ENCODE results near the gene TOMT. TPM values are rescaled to one million over a fixed set of nuclear protein-coding genes. Genes with fewer than 3 reads are reported as not detected.

TOMT gene
- total and polyA plus RNA-seq, 2 of the 13 experiments (the other 11 are each of a cell fraction or from before 2014, with no cell fraction given), result not detected

DNA sequence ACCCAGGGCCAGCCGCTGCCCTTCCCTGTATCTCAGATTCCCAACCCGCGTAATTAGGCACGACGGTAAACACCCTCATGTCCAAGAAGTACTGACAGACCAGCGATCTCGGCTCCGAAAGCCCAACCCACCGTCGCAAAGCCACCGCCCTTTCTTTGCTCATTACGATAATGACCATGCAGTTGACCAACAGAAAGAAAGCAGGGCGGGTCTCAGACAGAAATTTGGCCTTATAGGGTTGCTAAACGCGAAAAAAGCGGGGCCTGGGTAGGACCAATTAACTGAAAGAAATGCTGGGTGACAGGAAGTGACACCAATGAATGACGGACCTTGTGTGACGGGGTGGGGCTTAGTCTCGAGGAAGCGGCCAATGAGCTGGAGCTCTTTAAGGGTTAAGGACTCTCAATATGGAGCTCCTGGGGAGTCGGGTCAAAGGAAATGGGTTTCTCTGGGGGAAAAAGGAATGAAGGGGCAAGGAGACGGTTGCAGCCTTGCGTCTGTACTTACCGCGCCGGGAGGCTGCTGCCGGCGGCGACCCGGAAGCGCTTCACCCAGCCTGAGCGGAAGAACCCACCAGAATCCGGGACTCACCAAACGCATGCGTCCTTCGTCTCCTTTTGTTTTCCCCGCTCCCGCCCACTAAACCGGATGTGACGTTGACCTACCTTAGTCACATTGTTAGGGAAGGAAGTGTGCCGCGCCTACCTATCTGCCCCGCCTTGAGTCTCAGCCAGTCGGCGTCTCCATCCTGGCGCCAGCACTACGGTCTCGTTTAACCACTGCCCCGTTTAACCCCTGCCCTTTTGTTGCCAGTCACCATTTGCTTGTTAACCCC, 6.6 kb downstream of the TOMT start, which contains the start of gene ANAPC15 (continued):
- TF ChIP-seq, protein P1, sequence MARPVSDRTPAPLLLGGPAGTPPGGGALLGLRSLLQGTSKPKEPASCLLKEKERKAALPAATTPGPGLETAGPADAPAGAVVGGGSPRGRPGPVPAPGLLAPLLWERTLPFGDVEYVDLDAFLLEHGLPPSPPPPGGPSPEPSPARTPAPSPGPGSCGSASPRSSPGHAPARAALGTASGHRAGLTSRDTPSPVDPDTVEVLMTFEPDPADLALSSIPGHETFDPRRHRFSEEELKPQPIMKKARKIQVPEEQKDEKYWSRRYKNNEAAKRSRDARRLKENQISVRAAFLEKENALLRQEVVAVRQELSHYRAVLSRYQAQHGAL (CRISPR knock-in tag; IDR thresholded peaks at IDR 0.05; ENCODE audit: not compliant biosample characterization), result no peak
- no peak for TF ChIP-seq ZNF558 (CRISPR knock-in tag; IDR thresholded peaks at IDR 0.05; ENCODE audit: borderline replicate concordance)
- TF ChIP-seq ZNF607 (CRISPR knock-in tag; IDR thresholded peaks at IDR 0.05; ENCODE audit: borderline replicate concordance), result no peak
- TF ChIP-seq, protein P2, sequence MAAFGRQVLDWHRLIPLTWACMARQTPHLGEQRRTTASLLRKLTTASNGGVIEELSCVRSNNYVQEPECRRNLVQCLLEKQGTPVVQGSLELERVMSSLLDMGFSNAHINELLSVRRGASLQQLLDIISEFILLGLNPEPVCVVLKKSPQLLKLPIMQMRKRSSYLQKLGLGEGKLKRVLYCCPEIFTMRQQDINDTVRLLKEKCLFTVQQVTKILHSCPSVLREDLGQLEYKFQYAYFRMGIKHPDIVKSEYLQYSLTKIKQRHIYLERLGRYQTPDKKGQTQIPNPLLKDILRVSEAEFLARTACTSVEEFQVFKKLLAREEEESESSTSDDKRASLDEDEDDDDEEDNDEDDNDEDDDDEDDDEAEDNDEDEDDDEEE (CRISPR knock-in tag; IDR thresholded peaks at IDR 0.05), result no peak
- TF ChIP-seq, protein P3, sequence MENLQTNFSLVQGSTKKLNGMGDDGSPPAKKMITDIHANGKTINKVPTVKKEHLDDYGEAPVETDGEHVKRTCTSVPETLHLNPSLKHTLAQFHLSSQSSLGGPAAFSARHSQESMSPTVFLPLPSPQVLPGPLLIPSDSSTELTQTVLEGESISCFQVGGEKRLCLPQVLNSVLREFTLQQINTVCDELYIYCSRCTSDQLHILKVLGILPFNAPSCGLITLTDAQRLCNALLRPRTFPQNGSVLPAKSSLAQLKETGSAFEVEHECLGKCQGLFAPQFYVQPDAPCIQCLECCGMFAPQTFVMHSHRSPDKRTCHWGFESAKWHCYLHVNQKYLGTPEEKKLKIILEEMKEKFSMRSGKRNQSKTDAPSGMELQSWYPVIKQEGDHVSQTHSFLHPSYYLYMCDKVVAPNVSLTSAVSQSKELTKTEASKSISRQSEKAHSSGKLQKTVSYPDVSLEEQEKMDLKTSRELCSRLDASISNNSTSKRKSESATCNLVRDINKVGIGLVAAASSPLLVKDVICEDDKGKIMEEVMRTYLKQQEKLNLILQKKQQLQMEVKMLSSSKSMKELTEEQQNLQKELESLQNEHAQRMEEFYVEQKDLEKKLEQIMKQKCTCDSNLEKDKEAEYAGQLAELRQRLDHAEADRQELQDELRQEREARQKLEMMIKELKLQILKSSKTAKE (CRISPR knock-in tag; IDR thresholded peaks at IDR 0.05; ENCODE audit: borderline replicate concordance), result no peak
- no peak for TF ChIP-seq HNRNPH1 (optimal IDR thresholded peaks at IDR 0.05; ENCODE audit: low read depth, low read length)
- no peak for TF ChIP-seq FLYWCH1 (CRISPR knock-in tag; IDR thresholded peaks at IDR 0.05)
- peak; percentile 79; the same call in 1 of the 2 replicates for TF ChIP-seq NFKBIZ (CRISPR knock-in tag; IDR thresholded peaks at IDR 0.05)
- TF ChIP-seq SALL1 (CRISPR knock-in tag; IDR thresholded peaks at IDR 0.05), result peak; percentile 55
- peak; percentile 59; the same call in 1 of the 2 replicates for TF ChIP-seq ETV5 (CRISPR knock-in tag; IDR thresholded peaks at IDR 0.05; ENCODE audit: borderline replicate concordance)
- TF ChIP-seq NRL (CRISPR knock-in tag; IDR thresholded peaks at IDR 0.05; ENCODE audit: borderline replicate concordance), result no peak
- TF ChIP-seq, protein P4, sequence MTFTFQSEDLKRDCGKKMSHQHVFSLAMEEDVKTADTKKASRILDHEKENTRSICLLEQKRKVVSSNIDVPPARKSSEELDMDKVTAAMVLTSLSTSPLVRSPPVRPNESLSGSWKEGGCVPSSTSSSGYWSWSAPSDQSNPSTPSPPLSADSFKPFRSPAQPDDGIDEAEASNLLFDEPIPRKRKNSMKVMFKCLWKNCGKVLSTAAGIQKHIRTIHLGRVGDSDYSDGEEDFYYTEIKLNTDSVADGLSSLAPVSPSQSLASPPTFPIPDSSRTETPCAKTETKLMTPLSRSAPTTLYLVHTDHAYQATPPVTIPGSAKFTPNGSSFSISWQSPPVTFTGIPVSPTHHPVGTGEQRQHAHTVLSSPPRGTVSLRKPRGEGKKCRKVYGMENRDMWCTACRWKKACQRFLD (CRISPR knock-in tag; IDR thresholded peaks at IDR 0.05; ENCODE audit: borderline replicate concordance), result no peak
- peak; percentile 86 for TF ChIP-seq ATF1 (CRISPR knock-in tag; IDR thresholded peaks at IDR 0.05)
- 0 out of 2 replicates have a peak, but pooled peaks have one; percentile 15 for TF ChIP-seq REPIN1 (CRISPR knock-in tag; IDR thresholded peaks at IDR 0.05; ENCODE audit: borderline replicate concordance, low read depth)
- TF ChIP-seq, protein P5, sequence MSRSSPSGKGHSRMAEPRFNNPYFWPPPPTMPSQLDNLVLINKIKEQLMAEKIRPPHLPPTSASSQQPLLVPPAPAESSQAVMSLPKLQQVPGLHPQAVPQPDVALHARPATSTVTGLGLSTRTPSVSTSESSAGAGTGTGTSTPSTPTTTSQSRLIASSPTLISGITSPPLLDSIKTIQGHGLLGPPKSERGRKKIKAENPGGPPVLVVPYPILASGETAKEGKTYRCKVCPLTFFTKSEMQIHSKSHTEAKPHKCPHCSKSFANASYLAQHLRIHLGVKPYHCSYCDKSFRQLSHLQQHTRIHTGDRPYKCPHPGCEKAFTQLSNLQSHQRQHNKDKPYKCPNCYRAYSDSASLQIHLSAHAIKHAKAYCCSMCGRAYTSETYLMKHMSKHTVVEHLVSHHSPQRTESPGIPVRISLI (CRISPR knock-in tag; IDR thresholded peaks at IDR 0.05; ENCODE audit: borderline replicate concordance), result peak; percentile 24; the same call in 1 of the 2 replicates
- no peak for TF ChIP-seq RBM39 (IDR thresholded peaks at IDR 0.05; ENCODE audit: low read depth, low read length, poor library complexity, severe bottlenecking)
- TF ChIP-seq ZFP37 (CRISPR knock-in tag; IDR thresholded peaks at IDR 0.05; ENCODE audit: borderline replicate concordance), result 0 out of 2 replicates have a peak, but pooled peaks have one; percentile 45
- TF ChIP-seq, protein P6, sequence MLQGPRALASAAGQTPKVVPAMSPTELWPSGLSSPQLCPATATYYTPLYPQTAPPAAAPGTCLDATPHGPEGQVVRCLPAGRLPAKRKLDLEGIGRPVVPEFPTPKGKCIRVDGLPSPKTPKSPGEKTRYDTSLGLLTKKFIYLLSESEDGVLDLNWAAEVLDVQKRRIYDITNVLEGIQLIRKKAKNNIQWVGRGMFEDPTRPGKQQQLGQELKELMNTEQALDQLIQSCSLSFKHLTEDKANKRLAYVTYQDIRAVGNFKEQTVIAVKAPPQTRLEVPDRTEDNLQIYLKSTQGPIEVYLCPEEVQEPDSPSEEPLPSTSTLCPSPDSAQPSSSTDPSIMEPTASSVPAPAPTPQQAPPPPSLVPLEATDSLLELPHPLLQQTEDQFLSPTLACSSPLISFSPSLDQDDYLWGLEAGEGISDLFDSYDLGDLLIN (CRISPR knock-in tag; IDR thresholded peaks at IDR 0.05; ENCODE audit: borderline replicate concordance), result 0 out of 2 replicates have a peak, but pooled peaks have one; percentile 16
- 0 out of 2 replicates have a peak, but pooled peaks have one; percentile 23 for TF ChIP-seq CEBPB (IDR thresholded peaks at IDR 0.05; ENCODE audit: borderline replicate concordance, low read depth, low read length)

Measured in HepG2 (cell line).